Measurements from ENCODE around the gene ZNF660.

ZNF660 gene

DNA sequence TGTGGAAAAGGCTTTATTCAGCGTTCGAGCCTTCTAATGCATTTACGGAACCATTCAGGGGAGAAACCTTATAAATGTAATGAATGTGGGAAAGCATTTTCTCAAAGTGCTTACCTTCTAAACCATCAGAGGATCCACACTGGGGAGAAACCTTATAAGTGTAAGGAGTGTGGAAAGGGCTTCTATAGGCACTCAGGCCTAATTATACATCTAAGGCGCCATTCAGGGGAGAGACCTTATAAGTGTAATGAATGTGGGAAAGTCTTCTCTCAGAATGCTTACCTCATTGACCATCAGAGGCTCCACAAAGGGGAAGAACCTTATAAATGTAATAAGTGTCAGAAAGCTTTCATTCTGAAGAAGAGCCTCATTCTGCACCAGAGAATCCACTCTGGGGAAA lies 57.6 kb downstream of the ZNF660 start:
- DNase-seq: no peak

DNA sequence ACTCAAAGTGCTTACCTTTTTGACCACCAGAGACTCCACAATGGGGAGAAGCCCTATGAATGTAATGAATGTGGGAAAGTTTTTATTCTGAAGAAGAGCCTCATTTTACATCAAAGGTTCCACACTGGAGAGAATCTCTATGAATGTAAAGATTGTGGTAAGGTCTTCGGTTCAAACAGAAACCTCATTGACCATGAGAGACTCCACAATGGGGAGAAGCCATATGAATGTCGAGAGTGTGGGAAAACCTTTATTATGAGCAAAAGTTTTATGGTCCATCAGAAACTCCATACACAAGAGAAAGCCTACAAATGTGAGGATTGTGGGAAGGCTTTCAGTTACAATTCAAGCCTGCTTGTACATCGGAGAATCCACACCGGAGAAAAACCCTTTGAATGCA lies 58.3 kb downstream of the ZNF660 start:
- DNase-seq: no peak

DNA sequence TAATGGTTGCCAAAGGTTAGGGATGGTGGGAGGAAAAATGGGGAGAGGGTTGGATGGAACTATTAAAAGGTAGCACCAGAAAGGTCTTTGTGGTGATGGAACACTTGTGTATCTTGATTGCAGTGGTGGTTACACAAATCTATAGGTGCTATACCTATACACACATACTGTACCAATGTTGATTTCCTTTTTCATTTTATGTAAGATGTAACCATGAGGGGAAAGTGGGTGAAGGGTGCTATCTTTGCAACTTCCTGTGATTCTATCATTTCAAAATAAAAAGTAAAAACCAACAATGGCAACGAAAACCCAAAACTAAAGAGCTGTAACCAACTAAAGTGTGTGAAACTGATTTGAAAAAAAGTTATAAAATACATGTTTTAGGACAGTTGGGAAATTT lies 63.0 kb downstream of the ZNF660 start:
- DNase-seq: no peak

DNA sequence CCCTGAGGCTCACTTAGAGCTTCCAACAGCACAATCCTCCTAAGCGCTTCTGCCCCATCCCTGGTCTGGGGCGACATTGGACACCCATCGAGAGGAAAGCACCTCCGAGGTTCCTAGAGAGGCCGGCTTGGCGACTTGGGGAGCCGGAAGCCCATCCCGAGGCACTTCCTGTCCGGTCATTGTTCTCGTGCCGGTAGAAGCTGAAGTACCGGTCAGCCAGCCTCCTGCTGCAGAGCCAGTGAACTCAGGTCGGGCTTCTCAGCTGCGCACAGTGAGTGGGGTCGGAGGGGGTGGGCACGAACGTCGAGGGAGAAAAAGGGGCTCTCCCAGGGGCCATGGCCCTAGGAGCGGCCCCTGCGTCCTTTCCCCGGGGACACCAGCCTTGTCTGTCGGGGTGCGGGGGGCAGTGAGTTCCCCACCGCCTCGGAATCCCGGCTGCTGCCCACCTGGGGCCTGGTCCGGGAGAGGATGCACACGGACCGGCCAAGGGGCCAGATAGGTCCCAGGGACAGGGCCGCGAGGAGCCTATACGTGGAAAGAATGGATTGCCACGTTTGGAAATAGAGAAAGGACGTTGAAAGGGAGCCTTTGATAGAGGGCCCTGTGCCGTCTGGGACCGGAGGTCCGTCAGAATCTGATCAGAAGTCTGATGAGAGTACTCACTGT lies 63.9 kb downstream of the ZNF660 start, which contains the start of gene ZNF35:
ZNF35 (plus strand) TSS at position 169 of the 666 bp plus-strand sequence. CDS start 2,336 bp downstream, outside the sequence.
- peak; percentile 25 to 63 for DNase-seq
